Measurements from ENCODE around the gene GRID2. TPM values are rescaled to one million over a fixed set of nuclear protein-coding genes. Genes with fewer than 3 reads are reported as not detected.

GRID2 gene
- total and polyA plus RNA-seq, 2 of the 4 experiments (the other 2 are of a cell fraction) = under 0.01 TPM; not detected in 1

GRCh38 chr4:93002240-93002639 is 698.5 kb downstream of the GRID2 start:
- ChIA-PET POLR2A (ENCODE audit: unreplicated experiment) (no interaction called here), CTCF (no interaction called here)
- no peak overlapping the region for H3K4me2 ChIP-seq (ENCODE audit: low read depth, low read length)
- dilution Hi-C loops (cut with HindIII; ENCODE audit: low sequenced_read_pairs, unreplicated experiment) (no loop called here), in situ Hi-C loops (cut with MboI; ENCODE audit: low sequenced_read_pairs) (no loop called here), intact Hi-C loops (cut with micrococcal nuclease) (no loop called here)
- H4K20me1 ChIP-seq (ENCODE audit: insufficient read depth, low read length) = no peaks in the 10 kb centered on the region
- no peak overlapping the region for H3K23ac ChIP-seq (ENCODE audit: low read depth, low read length)
- H3K14ac ChIP-seq (replicated peaks; ENCODE audit: low read depth, low read length) = no peak overlapping the region
- H3K4ac ChIP-seq (ENCODE audit: low read depth, low read length) = no peak overlapping the region
- no peak overlapping the region for H2AFZ ChIP-seq (replicated peaks; ENCODE audit: low read length, poor library complexity)
- BruUV-seq (replicated peaks) = no TSS peak
- no peak overlapping the region for H2BK15ac ChIP-seq (ENCODE audit: low read depth, low read length)
- H2AK5ac ChIP-seq (ENCODE audit: low read depth, low read length) = no peak overlapping the region
- no peak overlapping the region for H3K56ac ChIP-seq (ENCODE audit: extremely low read depth, insufficient read depth, low read length)
- no peak overlapping the region for H2BK120ac ChIP-seq (ENCODE audit: low read depth, low read length)
- H3K36me3 ChIP-seq (ENCODE audit: control insufficient read depth, insufficient read depth, low read length) = no peaks in the 10 kb centered on the region
- no peak overlapping the region for H3K27ac ChIP-seq (ENCODE audit: insufficient read depth, low read length)
- H4K91ac ChIP-seq (ENCODE audit: insufficient read depth, low read depth, low read length) = no peak overlapping the region
- no peaks in the 10 kb centered on the region for H3K4me1 ChIP-seq (ENCODE audit: control insufficient read depth, insufficient read depth, low read length)
- no peak overlapping the region for H3K4me3 ChIP-seq (ENCODE audit: insufficient read depth, low read depth, low read length)
- no peak overlapping the region for H2AK9ac ChIP-seq (replicated peaks; ENCODE audit: low read depth, low read length, poor library complexity)
- H3K9me1 ChIP-seq (ENCODE audit: insufficient read depth, low read length) = no peaks in the 10 kb centered on the region
- H3K18ac ChIP-seq (ENCODE audit: low read depth, low read length) = no peak overlapping the region
- no peaks in the 10 kb centered on the region for H3K79me1 ChIP-seq (ENCODE audit: low read depth in 1 of 2, low read length in 2 of 2)
- H2BK5ac ChIP-seq (ENCODE audit: low read depth, low read length, poor library complexity, severe bottlenecking) = no peak overlapping the region
- no peak overlapping the region for H2BK20ac ChIP-seq (ENCODE audit: low read depth, low read length)
- DNase-seq (no peak), ATAC-seq (ENCODE audit: low read depth) (no peak)
- H3K27me3 ChIP-seq (ENCODE audit: control insufficient read depth, insufficient read depth, low read length) = no peaks in the 10 kb centered on the region
- no peaks in the 10 kb centered on the region for H3K9me3 ChIP-seq (ENCODE audit: control insufficient read depth, insufficient read depth, low read length)
- no CpG with 5 or more reads among the region's 4 CpGs for WGBS, 2 experiments (ENCODE audit: extremely low coverage in 2 of 2, insufficient read length in 1 of 2)
- no peak for TF ChIP-seq CTCF (conservative IDR thresholded peaks at IDR 0.05; ENCODE audit: low read depth, low read length)
- no peak for TF ChIP-seq NFE2L2 (IDR thresholded peaks at IDR 0.05; ENCODE audit: low read depth, low read length)
- TF ChIP-seq POLR2A (IDR thresholded peaks at IDR 0.05; ENCODE audit: low read depth, low read length) = no peak
- TF ChIP-seq MAZ (IDR thresholded peaks at IDR 0.05; ENCODE audit: borderline replicate concordance, low read depth, low read length) = no peak
- no peak for TF ChIP-seq RAD21 (IDR thresholded peaks at IDR 0.05; ENCODE audit: low read length)
- TF ChIP-seq ELK1 (IDR thresholded peaks at IDR 0.05; ENCODE audit: borderline replicate concordance, low read depth, low read length) = no peak
- no peak for TF ChIP-seq MXI1 (IDR thresholded peaks at IDR 0.05; ENCODE audit: borderline replicate concordance, low read depth, low read length)
- TF ChIP-seq BHLHE40 (IDR thresholded peaks at IDR 0.05; ENCODE audit: low read depth, low read length) = no peak
- TF ChIP-seq FOS (IDR thresholded peaks at IDR 0.05; ENCODE audit: low read depth, low read length) = no peak
- TF ChIP-seq CHD1 (IDR thresholded peaks at IDR 0.05; ENCODE audit: low read depth, low read length) = no peak
- TF ChIP-seq RCOR1 (IDR thresholded peaks at IDR 0.05; ENCODE audit: insufficient replicate concordance, low read length) = no peak
- TF ChIP-seq CEBPB (IDR thresholded peaks at IDR 0.05; ENCODE audit: low read depth, low read length) = no peak
- TF ChIP-seq RFX5 (IDR thresholded peaks at IDR 0.05; ENCODE audit: low read depth, low read length) = no peak
- no peak for TF ChIP-seq USF2 (IDR thresholded peaks at IDR 0.05; ENCODE audit: low read depth, low read length)
- no peak for TF ChIP-seq MAFK (IDR thresholded peaks at IDR 0.05; ENCODE audit: low read depth, low read length)
- TF ChIP-seq SMC3 (IDR thresholded peaks at IDR 0.05; ENCODE audit: low read depth, low read length) = no peak
- H3K9ac ChIP-seq (ENCODE audit: low read depth, low read length) = no peak overlapping the region
- H4K5ac ChIP-seq (ENCODE audit: low read depth, low read length) = no peak overlapping the region
- no peak overlapping the region for H4K8ac ChIP-seq (ENCODE audit: low read depth in 2 of 2, low read length in 2 of 2)
